Activated naive CD4-positive, alpha-beta T cell treated with anti-CD3 and anti-CD28 coated beads, Interleukin-2, amount 10 ng/mL, durations not matched to agents 7 days and 5 days (primary cell): Measurements from ENCODE around the gene SFTPD.

Experiments
- CTCF ChIA-PET: fragments of 350-600 bp; sonication (Branson Sonifier 250); formaldehyde crosslinking; loops from one replicate; lab custom pipeline; 2021; ENCODE audit warnings: antibody characterized with exemption; lab: Charles Lee
- DNase-seq: peaks from one replicate; pipeline ENCODE4 v3.0.0-alpha.2; 2020
- H3K27ac Mint-ChIP-seq: one replicate; pipeline ENCODE4 v1.8.0; 2021; ENCODE audit warnings: mild to moderate bottlenecking, moderate library complexity, mixed read lengths
- H3K27me3 Mint-ChIP-seq: one replicate; pipeline ENCODE4 v1.8.0; 2021; ENCODE audit warnings: mild to moderate bottlenecking, mixed read lengths
- H3K36me3 Mint-ChIP-seq: one replicate; pipeline ENCODE4 v1.8.0; 2021; ENCODE audit warnings: mixed read lengths
- H3K4me1 Mint-ChIP-seq: one replicate; pipeline ENCODE4 v1.8.0; 2021; ENCODE audit warnings: mixed read lengths
- H3K4me3 Mint-ChIP-seq: one replicate; pipeline ENCODE4 v1.8.0; 2021; ENCODE audit warnings: mild to moderate bottlenecking, moderate library complexity, mixed read lengths
- H3K9me3 Mint-ChIP-seq: one replicate; pipeline ENCODE4 v1.8.0; 2021; ENCODE audit warnings: mixed read lengths

The SFTPD gene

DNA sequence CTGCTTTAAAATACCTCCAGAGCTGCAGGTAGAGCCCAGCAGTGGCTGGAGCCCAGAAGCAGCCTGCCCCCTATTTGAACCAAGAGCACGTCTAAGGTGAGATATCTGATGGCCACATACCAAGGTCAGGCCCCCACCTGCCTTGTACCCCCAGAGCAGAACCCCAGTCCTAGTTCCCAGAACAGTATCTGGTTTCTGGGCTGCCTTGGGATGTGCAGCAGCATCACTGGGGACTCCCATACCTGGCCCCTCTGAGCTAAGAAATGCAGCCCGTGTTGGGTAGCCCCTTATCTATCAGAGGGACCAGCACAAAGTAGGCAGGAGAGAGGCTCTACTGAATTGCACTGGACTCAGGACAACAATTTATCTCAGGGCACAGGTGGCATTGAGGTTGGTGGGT is 8.9 kb downstream of the SFTPD start:
- no peaks in the 10 kb centered on the region for H3K9me3 Mint-ChIP-seq
- H3K27me3 Mint-ChIP-seq: peaks cover 44% of the 10 kb centered on the region
- CTCF ChIA-PET: interaction anchor here (1.0 kb wide), 1 partner anchor 9 kb away, joined by 3 read pairs; no protein-coding TSS in a partner anchor
- H3K27ac Mint-ChIP-seq: peak overlapping the region; percentile 39
- H3K36me3 Mint-ChIP-seq: no peaks in the 10 kb centered on the region
- H3K4me1 Mint-ChIP-seq: peaks cover 2% of the 10 kb centered on the region
- H3K4me3 Mint-ChIP-seq: no peak overlapping the region
- DNase-seq: no peak

GRCh38 chr10:79938728-79939406 is 10.0 kb downstream of the SFTPD start:
- Mint-ChIP-seq H3K27me3 (peaks cover 35% of the 10 kb centered on the region), H3K9me3 (no peaks in the 10 kb centered on the region), H3K4me1 (peaks cover 2% of the 10 kb centered on the region), H3K36me3 (no peaks in the 10 kb centered on the region), H3K4me3 (no peak overlapping the region), H3K27ac (no peak overlapping the region)
- no peak for DNase-seq
- CTCF ChIA-PET: interaction anchor here (1.0 kb wide), 1 partner anchor 8 kb away, joined by 3 read pairs; no protein-coding TSS in a partner anchor

- H3K4me3 Mint-ChIP-seq: no peak overlapping the region
- CTCF ChIA-PET: no interaction called here
- peaks cover 2% of the 10 kb centered on the region for H3K4me1 Mint-ChIP-seq
- H3K27me3 Mint-ChIP-seq: peaks cover 41% of the 10 kb centered on the region
- no peaks in the 10 kb centered on the region for H3K9me3 Mint-ChIP-seq
- no peak for DNase-seq
- H3K27ac Mint-ChIP-seq: no peak overlapping the region
- H3K36me3 Mint-ChIP-seq: no peaks in the 10 kb centered on the region
These were observed 11.2 kb downstream of the SFTPD start for GRCh38 chr10:79937701-79938151.

DNA sequence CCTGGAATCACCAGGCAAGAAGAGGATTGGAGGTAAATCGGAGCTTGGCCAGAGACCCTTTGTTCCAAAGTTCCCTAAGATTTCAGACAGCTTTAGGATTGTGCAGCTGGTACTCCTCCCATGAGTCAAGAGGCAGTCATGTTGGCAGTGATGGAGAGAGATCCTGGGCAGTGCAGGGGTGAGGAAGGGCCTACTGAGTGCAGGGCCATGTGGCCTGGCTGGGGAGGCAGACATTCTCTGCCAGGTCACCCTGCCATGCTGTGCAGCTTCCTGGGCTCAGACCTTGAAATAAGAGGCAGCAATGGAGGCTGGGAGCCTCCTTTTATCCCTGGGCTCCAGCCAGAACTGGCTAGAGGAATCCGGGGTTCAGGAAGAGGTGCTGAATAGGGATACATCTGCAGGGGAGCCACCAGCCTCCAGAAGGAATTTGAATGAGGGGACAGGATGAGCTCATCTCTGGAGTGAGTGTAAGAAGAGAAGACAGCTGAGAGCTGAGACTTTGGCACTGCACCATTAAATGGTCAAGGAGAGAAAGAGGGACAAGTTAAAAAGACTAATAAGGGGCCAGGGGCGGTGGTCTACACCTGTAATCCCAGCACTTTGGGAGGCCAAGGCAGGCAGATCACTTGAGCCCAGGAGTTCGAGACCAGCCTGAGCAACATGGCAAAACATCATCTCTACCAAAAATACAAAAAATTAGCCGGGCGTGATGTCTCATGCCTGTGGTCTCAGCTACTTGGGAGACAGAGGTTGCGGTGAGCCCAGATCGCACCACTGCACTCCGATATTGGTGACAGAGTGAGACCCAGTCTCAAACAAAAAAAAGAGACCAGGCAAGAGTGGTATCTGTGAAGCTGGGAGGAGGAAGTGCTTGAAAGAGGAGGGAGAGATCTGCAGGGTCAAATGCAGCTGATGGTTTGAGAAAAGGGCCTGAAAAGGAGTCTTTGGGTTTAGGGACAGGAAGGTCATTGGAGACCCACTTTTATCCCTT is 12.0 kb downstream of the SFTPD start:
- no peak for DNase-seq
- H3K4me1 Mint-ChIP-seq: peaks cover 2% of the 10 kb centered on the region
- H3K27me3 Mint-ChIP-seq: peaks cover 43% of the 10 kb centered on the region
- no peak overlapping the region for H3K4me3 Mint-ChIP-seq
- CTCF ChIA-PET: no interaction called here
- no peaks in the 10 kb centered on the region for H3K36me3 Mint-ChIP-seq
- no peak overlapping the region for H3K27ac Mint-ChIP-seq
- no peaks in the 10 kb centered on the region for H3K9me3 Mint-ChIP-seq

DNA sequence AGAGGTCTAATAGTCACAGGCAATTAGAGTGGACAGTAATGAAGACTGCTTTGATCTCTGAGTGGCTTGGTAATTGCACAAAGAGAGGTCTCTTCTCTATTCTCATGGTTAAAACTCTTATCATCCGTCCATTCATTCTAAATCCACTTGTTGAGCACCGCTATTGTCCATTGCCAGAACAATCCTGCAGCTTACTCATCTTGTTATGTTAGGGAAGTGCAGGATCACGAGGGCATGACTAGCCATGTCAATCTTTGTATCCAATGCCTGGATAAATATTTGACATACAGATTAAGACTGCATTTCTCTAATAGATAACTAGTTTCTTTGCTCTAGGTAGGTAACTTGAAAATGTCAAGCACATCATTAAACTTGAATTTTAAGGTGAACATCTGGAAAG is 14.9 kb downstream of the SFTPD start:
- Mint-ChIP-seq H3K36me3 (no peaks in the 10 kb centered on the region), H3K9me3 (no peaks in the 10 kb centered on the region), H3K4me1 (no peaks in the 10 kb centered on the region), H3K27me3 (peaks cover 56% of the 10 kb centered on the region), H3K27ac (no peak overlapping the region), H3K4me3 (no peak overlapping the region)
- no peak for DNase-seq
- CTCF ChIA-PET: no interaction called here

- Mint-ChIP-seq H3K4me1 (no peaks in the 10 kb centered on the region), H3K27ac (no peak overlapping the region), H3K9me3 (no peaks in the 10 kb centered on the region), H3K4me3 (no peak overlapping the region), H3K36me3 (no peaks in the 10 kb centered on the region), H3K27me3 (peaks cover 50% of the 10 kb centered on the region)
- DNase-seq: no peak
- CTCF ChIA-PET: no interaction called here
These were observed 16.0 kb downstream of the SFTPD start for GRCh38 chr10:79932841-79933379.

DNA sequence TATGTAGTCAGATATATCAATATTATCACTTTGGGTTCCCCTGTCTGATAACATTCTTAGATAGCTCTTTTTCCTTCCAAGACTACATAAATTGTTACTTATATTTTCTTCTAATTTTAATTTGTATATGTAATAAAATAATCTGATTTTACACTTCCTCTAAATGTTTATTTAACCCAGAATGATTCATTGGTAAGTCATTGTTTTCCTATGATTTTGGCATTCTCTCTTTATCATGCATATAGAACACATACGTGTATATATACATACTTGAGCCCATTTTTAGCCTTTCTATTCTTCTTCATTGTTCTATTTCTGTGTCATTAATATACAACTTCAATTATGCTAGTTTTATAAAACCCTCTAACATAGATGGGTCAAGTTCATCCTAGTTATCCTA is 16.6 kb downstream of the SFTPD start:
- no peaks in the 10 kb centered on the region for H3K36me3 Mint-ChIP-seq
- no peak for DNase-seq
- CTCF ChIA-PET: no interaction called here
- H3K27ac Mint-ChIP-seq: no peak overlapping the region
- H3K9me3 Mint-ChIP-seq: no peaks in the 10 kb centered on the region
- H3K4me1 Mint-ChIP-seq: no peaks in the 10 kb centered on the region
- peaks cover 47% of the 10 kb centered on the region for H3K27me3 Mint-ChIP-seq
- H3K4me3 Mint-ChIP-seq: no peak overlapping the region

GRCh38 chr10:79930751-79931150 is 18.2 kb downstream of the SFTPD start:
- Mint-ChIP-seq H3K36me3 (no peaks in the 10 kb centered on the region), H3K4me3 (no peak overlapping the region), H3K9me3 (peaks cover 3% of the 10 kb centered on the region), H3K27me3 (peaks cover 37% of the 10 kb centered on the region), H3K27ac (no peak overlapping the region), H3K4me1 (no peaks in the 10 kb centered on the region)
- DNase-seq: no peak
- CTCF ChIA-PET: interaction anchor here (0.9 to 1.5 kb wide), 5 partner anchors 9 to 394 kb away, joined by 3 to 4 read pairs (median 3); no protein-coding TSS in a partner anchor

DNA sequence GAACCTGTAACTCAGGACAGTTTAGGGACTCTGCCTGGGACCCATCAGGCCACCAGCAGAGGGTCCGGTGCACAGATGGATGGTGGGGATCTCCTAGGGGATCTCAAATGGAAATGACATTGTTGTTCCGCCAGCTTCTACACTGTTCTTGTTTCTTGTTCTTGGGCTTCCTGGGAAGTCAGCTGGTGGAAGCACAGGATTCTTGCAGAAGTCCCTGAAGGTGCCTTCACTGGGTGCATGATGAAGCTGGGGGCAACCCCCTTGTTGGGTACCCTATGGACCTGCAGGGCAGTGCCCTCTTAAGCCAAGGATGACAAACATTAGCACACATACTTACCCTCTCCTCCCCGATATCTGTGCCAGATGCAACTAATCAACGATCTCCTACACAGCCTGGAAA is 18.6 kb downstream of the SFTPD start:
- Mint-ChIP-seq H3K27ac (no peak overlapping the region), H3K4me3 (no peak overlapping the region), H3K9me3 (peaks cover 3% of the 10 kb centered on the region), H3K36me3 (no peaks in the 10 kb centered on the region), H3K4me1 (no peaks in the 10 kb centered on the region), H3K27me3 (peaks cover 33% of the 10 kb centered on the region)
- CTCF ChIA-PET: interaction anchor here (0.9 to 1.5 kb wide), 4 partner anchors 9 to 393 kb away, joined by 3 to 4 read pairs (median 3); no protein-coding TSS in a partner anchor
- no peak for DNase-seq

GRCh38 chr10:79929409-79929904 is 19.4 kb downstream of the SFTPD start:
- H3K9me3 Mint-ChIP-seq: peaks cover 3% of the 10 kb centered on the region
- DNase-seq: peak; percentile 86
- H3K27me3 Mint-ChIP-seq: peaks cover 33% of the 10 kb centered on the region
- CTCF ChIA-PET: interaction anchor here (0.8 to 1.6 kb wide), 2 partner anchors 324 to 369 kb away, joined by 3 to 5 read pairs; partner anchors contain the start of gene SFTPA2
- no peak overlapping the region for H3K4me3 Mint-ChIP-seq
- no peak overlapping the region for H3K27ac Mint-ChIP-seq
- H3K4me1 Mint-ChIP-seq: no peaks in the 10 kb centered on the region
- no peaks in the 10 kb centered on the region for H3K36me3 Mint-ChIP-seq

- Mint-ChIP-seq H3K4me3 (no peak overlapping the region), H3K36me3 (no peaks in the 10 kb centered on the region), H3K9me3 (peaks cover 3% of the 10 kb centered on the region), H3K27me3 (peaks cover 30% of the 10 kb centered on the region), H3K4me1 (no peaks in the 10 kb centered on the region), H3K27ac (no peak overlapping the region)
- DNase-seq: no peak
- CTCF ChIA-PET: interaction anchor here (1.6 kb wide), 1 partner anchor 325 kb away, joined by 5 read pairs; no protein-coding TSS in a partner anchor
These were observed 20.8 kb downstream of the SFTPD start for GRCh38 chr10:79928028-79928583.

DNA sequence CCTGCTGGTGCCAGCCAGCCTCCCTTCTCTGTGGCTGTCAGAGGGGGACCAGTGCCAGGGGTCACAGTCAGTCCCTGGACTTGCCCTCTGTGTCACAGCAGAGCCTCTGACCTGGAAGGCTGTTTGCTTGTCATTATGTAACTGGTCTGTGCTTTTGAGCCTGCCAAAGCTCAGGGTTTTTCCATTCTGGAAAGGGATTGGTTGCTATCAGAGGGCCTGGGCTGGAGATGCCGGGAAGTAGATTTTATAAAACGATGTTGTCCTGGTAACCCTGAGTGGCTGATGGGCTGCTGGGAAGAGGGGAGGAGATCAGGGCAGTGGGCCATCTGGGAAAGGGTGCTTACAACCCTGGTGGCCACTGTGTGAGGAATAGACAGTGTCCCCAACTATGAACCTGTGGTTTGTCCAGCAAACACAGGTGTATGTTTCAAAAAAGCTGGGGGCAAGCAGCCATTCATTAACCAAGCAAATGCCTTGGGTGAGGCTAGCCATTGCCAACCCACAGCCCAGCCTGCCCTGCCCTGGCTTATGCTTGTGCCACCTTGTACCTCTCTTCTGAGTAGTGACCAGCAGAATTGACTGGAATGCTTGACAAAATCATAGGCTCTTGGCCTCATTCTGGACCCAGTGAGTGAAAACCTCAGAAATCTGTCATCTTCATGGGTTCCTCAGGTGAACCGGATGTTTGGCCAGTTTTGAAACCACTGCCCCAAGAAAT is 21.6 kb downstream of the SFTPD start:
- Mint-ChIP-seq H3K9me3 (peaks cover 3% of the 10 kb centered on the region), H3K27me3 (peaks cover 26% of the 10 kb centered on the region), H3K4me3 (no peak overlapping the region), H3K36me3 (no peaks in the 10 kb centered on the region), H3K4me1 (peaks cover 3% of the 10 kb centered on the region), H3K27ac (no peak overlapping the region)
- CTCF ChIA-PET: no interaction called here
- no peak for DNase-seq

DNA sequence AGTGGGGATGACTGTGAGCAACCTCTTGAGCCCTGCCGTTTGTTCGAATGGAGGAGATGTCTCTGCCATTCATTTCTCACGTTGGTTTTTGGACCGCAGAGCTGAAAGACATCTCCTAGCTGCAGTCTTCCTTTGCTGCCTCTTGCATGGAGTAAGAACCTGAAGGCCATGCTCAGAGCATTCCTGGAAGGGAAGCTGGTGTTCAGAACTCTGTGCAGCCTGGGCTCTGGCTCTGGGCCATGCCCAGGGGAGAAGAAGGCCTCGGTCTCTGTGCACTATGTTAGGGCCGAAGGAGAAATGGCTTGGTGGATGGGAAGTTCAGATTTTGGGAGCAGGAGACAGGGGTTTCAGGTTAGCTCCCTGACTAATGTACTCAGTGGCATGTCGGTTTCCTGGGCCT is 22.9 kb downstream of the SFTPD start:
- H3K27me3 Mint-ChIP-seq: peaks cover 23% of the 10 kb centered on the region
- H3K4me3 Mint-ChIP-seq: no peak overlapping the region
- CTCF ChIA-PET: interaction anchor here (1.0 kb wide), 1 partner anchor 389 kb away, joined by 3 read pairs; no protein-coding TSS in a partner anchor
- H3K9me3 Mint-ChIP-seq: peaks cover 3% of the 10 kb centered on the region
- peaks cover 13% of the 10 kb centered on the region for H3K4me1 Mint-ChIP-seq
- no peaks in the 10 kb centered on the region for H3K36me3 Mint-ChIP-seq
- no peak for DNase-seq
- no peak overlapping the region for H3K27ac Mint-ChIP-seq
